Fibroblast of the aortic adventitia (primary cell): ENCODE data around the gene POTEM. TPM values are rescaled to one million over a fixed set of nuclear protein-coding genes. Genes with fewer than 3 reads are reported as not detected.
"Not testable (repeated sequence)": the region's sequence is repeated elsewhere in the genome, so short reads cannot be mapped to it uniquely, and the experiment has no call there.

Source experiments
- DNase-seq: peaks from one replicate; pipeline ENCODE4 v3.0.0-alpha.2; 2010; ENCODE audit warnings: low read depth
- H3K4me3 ChIP-seq: 2 replicates; pipeline ENCODE4 v1.5.1; 2011; ENCODE audit warnings: low read depth, mild to moderate bottlenecking, control low read depth, low read length, moderate library complexity
- total RNA-seq: library from RNA; depleted of rRNA; stranded (reverse); fragments of >200 nt; gene quantifications from 2 replicates; pipeline ENCODE4 v1.2.3, GENCODE V29; 2012; ENCODE audit warnings: low replicate concordance

Gene POTEM
- not detected in 2 replicates for total RNA-seq

DNA sequence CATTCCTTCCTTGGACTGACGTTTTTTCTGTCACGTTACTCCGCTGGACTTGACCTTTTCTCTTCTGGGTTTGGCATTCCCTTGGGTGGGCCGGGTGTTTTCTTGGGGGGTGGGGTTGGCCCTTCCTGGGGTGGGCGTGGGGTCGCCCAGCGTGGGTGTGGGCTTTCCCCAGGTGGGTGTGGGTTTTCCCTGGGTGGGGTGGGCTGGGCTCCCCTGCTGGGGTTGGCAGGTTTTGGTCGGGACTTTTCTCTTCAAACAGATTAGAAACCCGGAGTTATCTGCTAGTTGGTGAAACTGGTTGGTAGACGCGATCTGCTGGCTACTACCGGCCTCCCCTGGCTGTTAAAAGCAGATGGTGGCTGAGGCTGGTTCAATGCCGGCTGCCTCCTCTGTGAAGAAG is at the start of gene POTEM:
Gene POTEM, plus strand, starts transcription at position 301 of the 400 bp plus-strand sequence. Its CDS starts 52 bp downstream, at position 353.
- H3K4me3 ChIP-seq, DNase-seq: not testable (repeated sequence)

DNA sequence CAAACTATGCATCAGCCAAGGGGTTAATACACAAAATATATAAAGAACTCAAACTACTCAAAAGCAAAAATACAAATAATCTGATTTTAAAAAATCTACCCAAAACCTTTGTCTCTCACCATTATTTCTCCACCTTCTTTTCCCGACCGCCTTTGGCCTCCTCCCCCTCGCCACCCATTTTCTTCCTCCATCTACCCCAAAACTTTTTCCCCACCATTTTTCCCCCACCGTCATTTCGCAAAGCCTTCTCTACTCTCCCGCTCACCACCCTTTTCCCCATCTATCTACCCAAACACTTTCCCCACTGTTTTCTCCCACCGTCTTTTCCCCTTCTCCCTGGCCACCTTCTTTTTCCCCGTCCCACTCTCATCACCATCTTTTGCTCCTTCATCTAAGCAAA is 48.9 kb upstream of the POTEM start:
- not testable (repeated sequence) for H3K4me3 ChIP-seq, DNase-seq

DNA sequence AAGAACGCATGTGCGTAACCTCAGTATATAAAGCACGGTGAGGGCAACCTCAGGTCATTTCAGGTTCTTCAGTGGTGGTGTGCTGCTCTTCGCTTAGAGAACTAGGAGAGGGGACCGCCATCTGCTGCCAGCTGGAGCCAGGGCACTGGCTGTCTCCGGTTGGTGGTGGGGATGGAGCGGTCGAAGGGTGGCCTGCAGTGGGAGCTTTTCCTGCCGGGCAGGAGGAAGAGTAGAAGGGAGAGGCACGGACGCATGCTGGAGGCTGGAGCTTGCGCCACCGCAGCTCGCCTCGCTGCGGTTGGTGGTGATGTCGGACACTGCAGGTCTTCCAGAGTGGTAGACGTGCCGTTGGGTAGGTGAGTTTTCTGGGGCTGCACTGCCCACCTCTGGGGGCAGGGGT is 47.2 kb upstream of the POTEM start:
- not testable (repeated sequence) for DNase-seq, H3K4me3 ChIP-seq

DNA sequence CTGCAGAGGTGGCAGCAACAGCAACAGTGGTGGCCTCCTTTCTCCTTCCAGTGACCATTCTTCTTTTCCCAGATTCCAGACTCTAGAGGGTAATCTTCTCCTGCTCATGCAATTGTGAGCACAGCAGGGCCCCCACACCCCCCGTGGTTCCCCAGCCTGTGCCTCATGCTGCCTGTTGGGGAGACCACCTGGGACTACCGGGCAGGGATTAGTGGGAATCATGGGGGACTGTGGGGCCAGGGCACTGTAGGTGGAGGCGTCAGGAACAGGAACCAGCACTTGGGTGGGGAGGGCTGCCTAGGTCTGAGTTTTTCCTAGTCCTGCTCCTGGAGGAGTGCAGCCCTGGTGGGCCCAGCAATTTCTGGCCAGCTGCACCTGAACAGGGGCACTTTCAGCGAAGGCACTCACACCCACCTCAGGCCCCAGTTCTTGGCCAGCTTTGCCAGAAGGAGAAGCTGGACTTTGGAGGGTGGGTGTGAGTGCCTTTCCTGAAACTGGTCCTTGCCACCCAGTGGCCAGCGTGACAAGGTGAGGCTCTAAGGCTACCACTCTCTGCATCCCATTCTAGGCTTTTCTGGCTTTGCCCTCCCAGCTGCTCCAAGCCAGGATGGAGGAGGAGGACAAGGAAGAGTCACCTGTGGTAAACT is 46.1 kb upstream of the POTEM start:
- DNase-seq: not testable (repeated sequence)

DNA sequence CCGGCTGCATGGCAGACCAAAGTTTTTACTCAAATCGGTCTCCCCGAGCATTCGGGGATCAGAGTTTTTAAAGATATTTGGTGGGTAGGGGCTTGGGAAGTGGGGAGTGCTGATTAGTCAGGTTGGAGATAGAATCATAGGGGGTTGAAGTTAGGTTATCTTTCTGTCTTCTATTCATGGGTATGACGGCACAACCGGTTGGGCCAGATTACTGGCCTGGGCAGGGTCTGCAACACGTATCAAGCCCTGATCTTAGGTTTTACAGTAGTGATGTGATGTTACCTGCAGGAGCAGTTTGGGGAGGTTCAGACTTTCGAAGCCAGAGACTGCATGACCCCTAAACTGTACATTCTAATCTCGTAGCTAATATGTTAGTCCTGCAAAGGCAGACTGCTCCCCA is 30.4 kb upstream of the POTEM start:
- H3K4me3 ChIP-seq, DNase-seq: not testable (repeated sequence)

More for the DNA sequence above, 46.1 kb upstream of the POTEM start:
- not testable (repeated sequence) for H3K4me3 ChIP-seq

DNA sequence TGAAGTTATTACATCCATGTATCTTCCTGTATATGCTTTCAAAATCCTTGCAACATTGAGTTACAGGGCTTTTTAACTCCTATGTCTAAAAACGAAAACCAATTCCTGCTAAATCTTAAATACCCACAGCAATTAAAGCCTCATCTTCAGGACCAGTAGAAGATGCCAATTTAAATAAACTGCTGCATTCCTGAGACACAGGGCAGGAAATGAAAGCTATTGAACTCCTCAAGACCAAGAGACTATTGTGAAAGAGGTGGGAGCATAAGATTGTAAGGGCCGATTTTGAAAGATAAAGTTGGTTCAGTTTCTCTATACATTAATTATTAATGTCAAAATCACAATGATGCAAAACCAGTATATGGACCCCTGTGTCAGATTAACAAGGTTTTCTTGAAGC is 28.5 kb upstream of the POTEM start:
- not testable (repeated sequence) for H3K4me3 ChIP-seq, DNase-seq

DNA sequence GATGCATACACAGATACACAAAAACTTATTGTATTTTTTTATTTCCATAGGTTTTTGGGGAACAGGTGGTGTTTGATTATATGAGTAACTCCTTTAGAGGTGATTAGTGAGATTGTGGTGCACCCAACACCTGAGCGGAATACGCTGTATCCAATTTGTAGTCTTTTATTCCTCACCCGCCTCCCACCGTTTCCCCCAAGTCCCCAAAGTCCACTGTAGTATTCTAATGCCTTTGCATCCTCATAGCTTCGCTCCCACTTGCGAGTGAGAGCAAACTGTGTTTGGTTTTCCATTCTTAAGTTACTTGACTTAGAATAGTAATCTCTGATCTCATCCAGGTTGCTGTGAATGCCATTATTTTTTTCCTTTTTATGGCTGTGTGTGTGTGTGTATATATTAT is 17.3 kb upstream of the POTEM start:
- not testable (repeated sequence) for DNase-seq, H3K4me3 ChIP-seq

DNA sequence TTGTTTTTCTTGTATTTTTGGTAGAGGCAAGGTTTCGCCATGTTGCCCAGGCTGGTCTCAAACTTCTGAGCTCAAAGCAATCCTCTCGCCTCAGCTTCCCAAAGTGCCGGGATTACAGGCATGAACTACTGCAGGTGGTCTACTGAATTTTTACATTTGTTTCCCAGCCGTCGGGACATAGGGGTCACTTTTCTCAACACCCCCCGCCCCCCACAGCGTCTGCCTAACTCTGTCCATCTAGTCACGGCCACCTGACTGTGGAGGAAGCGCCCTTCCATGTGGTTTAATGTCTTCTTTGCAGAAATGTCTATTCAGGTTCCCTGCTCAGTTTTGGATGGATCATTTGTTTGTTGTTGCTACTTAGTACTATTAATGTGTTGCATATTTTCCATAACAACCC is 14.1 kb upstream of the POTEM start:
- not testable (repeated sequence) for H3K4me3 ChIP-seq, DNase-seq

DNA sequence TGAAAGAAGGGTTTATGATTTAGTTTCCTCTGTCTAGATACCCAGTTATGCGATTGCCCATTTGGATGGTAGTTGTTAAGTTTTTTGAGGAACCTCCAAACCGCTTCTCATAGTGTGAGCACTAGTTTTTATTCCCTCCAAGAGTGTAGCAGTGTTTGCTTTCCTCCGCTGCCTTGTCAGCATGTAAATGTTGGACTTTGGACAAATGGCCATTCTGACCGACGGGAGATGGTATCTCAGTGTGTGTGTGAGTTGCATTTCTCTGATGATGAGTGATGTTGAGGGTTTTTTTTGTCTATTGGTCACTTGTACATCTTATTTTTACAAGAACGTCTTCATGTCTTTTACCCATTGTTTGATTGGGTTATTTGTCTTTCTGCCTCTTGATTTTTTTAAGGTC is 11.4 kb upstream of the POTEM start:
- not testable (repeated sequence) for DNase-seq, H3K4me3 ChIP-seq

DNA sequence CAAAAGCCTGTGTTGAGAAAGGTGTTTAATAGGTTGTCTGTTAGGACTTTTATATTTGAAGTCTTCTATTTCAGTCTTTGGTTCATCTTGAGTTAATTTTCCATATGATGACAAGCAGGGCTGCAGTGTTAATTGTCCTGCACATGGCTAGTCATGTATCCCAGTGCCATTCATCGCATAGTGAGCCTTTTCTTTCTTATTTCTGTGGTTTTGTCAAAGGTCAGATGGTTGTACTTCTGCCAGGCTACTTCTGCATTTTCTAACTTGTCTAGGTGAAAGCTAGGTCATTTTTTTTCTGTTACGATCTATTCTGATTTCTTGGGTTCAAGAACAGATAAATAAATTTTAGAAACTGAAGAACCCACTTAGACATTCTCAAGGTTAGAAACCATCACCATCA is 5.7 kb upstream of the POTEM start:
- not testable (repeated sequence) for H3K4me3 ChIP-seq, DNase-seq

DNA sequence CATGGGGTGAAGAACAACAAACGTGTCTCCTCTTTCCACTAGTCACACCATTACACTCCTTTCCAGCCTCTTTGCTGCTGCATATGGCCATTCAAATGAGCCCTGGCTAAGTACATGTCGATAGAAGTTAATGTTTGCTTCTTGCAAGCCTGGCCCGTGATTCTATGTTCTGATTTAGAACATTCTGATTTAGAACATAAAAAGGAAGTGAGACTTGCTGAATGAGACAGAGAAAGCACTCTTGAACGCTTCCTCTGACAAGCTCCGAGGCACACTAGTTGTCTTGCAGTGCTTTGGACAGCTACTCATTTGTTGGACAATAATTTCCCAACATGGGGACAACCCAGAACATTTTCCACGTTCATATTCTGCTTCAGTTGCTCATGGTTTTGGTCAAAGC is 5.1 kb upstream of the POTEM start:
- not testable (repeated sequence) for H3K4me3 ChIP-seq, DNase-seq

DNA sequence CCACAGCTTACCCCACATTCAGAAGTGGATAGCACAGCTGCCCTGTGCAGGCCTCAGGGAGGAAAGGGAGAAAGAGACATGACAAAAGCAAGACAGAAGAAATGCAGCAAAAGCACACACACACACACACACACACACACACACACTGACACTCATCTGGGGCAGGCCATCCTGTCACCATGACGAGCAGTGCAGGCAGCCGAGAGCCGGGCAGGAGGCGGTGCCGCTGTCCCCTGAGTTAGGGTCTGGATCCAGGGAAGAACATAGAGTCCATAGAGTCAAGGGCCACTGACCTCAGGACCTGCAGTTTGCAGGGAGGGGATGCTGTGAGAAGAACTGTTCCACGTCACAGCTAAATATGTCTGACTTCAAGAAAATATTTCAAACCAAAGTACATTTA is 4.0 kb upstream of the POTEM start:
- not testable (repeated sequence) for H3K4me3 ChIP-seq, DNase-seq

DNA sequence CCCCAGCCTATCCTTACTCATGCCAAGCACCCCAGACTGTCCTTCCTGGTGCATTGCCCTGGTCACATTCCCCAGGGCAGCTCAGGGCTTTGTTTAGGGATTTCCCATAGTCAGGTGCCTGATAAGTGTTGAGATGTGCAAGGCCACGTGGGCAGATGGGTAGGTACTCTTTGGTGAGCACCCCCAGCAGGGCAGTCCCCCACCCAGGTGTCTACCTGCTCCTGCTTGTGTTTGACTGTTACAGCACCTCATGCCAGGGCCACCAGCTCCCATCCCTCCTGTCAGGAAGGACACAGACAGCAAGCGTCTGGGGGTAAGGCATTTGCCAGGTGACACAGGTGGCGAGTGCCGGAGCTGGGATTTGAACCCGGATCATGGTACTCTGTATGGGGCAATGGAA is 2.4 kb upstream of the POTEM start:
- H3K4me3 ChIP-seq, DNase-seq: not testable (repeated sequence)

DNA sequence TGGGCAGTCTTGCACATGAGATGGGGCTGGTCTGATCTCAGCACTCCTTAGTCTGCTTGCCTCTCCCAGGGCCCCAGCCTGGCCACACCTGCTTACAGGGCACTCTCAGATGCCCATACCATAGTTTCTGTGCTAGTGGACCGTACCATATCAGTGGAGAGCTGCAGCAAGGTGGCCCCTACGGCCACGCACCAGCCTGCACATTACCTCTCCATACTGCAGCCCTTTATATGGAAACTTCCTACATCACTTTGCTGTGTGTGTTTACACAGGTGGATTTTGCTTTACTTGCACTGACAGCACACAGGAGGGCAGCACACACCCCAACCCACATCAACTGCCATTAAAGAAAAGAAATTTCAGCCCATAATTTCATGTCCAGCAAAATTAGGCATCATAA is 35.3 kb downstream of the POTEM start:
- not testable (repeated sequence) for H3K4me3 ChIP-seq, DNase-seq

DNA sequence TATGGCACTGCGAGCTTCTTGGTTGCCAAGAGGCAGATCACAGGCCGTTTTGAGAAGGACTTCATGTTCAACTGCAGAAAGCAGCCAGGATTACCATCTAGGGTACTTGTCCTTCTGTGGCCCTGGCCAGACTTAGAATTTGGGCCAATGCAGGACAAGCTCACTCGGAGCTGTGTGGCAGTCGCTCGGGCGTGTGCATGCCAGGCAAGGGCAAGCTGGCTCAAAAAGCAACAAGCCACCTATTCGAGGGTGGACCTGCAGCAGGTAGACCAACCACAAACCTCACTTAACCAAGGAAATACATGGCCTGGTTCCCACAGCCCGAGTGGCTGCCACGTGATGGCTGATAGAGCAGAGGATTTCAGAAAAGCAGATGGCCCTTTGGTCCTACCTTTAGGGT is 39.3 kb downstream of the POTEM start:
- not testable (repeated sequence) for DNase-seq, H3K4me3 ChIP-seq

DNA sequence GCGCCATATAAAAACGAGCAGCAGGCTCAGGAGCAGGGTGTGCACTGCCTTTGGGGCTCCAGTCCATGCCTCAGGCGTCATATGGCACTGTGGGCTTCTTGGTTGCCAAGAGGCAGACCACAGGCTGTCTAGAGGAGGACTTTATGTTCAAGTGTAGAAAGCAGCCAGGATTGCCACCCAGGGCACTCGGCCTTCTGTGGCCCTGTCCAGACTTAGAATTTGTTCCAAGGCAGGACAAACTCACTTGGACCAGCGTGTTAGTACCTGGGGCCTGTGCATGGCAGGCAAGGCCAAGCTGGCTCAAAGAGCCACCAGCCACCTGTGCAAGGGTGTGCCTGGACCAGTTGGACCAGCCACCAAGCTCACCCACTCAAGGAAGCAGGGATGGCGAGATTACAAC is 40.4 kb downstream of the POTEM start:
- not testable (repeated sequence) for H3K4me3 ChIP-seq, DNase-seq

DNA sequence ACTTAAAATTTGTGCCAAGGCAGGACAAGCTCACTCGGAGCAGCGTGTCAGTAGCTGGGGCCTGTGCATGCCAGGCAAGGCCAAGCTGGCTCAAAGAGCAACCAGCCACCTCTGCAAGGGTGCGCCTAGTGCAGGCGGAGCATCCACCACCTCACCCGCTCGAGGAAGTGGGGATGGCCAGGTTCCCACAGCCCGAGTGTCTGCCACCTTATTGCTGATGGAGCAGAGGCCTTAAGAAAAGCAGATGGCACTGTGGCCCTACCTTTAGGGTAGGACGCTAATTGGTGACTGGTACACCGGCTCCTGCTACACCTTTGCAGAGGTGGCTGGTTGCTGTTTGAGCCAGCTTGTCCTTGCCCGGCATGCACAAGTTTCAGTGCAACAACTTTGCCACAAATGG is 43.8 kb downstream of the POTEM start:
- not testable (repeated sequence) for H3K4me3 ChIP-seq, DNase-seq

DNA sequence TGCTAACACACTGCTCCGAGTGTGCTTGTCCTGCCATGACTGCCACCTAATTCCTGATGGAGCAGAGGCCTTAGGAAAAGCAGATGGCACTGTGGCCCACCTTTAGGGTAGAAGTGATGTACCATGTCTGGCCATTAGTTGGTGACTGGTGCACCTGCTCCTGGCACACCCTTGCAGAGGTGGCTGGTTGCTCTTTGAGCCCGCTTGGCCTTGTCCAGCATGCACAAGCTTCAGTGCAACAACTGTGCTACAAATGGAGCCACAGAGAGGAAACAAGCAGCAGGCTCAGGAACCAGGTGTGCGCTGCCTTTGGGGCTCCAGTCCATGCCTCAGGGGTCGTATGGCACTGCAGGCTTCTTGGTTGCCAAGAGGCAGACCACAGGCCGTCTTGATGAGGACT is 44.5 kb downstream of the POTEM start:
- H3K4me3 ChIP-seq, DNase-seq: not testable (repeated sequence)

DNA sequence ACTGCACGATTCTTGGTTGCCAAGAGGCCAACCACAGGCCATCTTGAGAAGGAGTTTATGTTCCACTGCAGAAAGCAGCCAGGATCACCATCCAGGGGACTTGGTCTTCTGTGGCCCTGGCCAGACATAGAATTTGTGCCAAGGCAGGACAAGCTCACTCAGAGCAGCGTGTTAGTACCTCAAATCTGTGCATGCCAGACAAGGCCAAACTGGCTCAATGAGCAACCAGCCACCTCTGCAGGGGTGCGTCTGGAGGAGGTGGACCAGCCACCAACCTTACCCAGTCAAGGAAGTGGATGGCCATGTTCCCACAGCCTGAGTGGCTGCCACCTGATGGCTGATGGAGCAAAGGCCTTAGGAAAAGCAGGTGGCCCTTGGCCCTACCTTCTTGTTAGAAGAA is 48.0 kb downstream of the POTEM start:
- not testable (repeated sequence) for DNase-seq, H3K4me3 ChIP-seq

DNA sequence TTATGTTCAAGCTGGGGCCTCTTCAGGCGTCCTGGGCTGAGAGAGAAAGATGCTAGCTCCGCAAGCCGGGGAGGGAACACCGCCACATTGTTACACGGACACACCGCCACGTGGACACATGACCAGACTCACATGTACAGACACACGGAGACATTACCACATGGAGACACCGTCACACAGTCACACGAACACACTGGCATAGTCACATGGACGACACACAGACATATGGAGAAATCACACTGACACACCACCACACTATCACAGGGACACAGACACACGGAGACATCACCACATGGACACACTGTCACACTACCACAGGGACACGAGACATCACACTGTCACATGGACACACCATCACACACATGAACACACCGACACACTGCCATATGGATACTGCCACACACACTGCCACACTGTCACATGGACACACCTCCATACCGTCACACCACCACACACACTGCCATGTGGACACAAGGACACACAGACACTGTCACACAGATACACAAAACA is 57.9 kb downstream of the POTEM start:
- H3K4me3 ChIP-seq, DNase-seq: not testable (repeated sequence)
